H1 (cell line): ENCODE data around the gene BSDC1. TPM values are rescaled to one million over a fixed set of nuclear protein-coding genes. Genes with fewer than 3 reads are reported as not detected.

Experiments used
- CTCF ChIA-PET: fragments of 300-600 bp; sonication (Branson Sonifier 250); formaldehyde crosslinking; loops from one replicate; lab custom pipeline; 2021; ENCODE audit not compliant: partially characterized antibody; lab: Charles Lee
- POLR2A ChIA-PET: fragments of 300-600 bp; sonication (Branson Sonifier 250); formaldehyde crosslinking; loops from one replicate; lab custom pipeline; 2021; ENCODE audit warnings: inconsistent platforms; ENCODE audit not compliant: partially characterized antibody; lab: Charles Lee
- DNase-seq, 2 experiments: peaks; one replicate each; pipeline versions ENCODE4 v3.0.0 to v3.0.0-alpha.2; 2010 to 2022; ENCODE audit warnings: low spot score in 2 of 2, low read depth in 1 of 2, mixed read lengths in 1 of 2
- FAIRE-seq: peaks from 2 replicates; lab custom pipeline; 2011; peaks lifted over from hg19 to GRCh38; lab: Jason Lieb, UNC
- H2AFZ ChIP-seq: 2 replicates; pipeline ENCODE4 v1.8.1; 2012; ENCODE audit warnings: low read length, inconsistent platforms
- H2AK5ac ChIP-seq: 2 replicates; pipeline ENCODE4 v1.6.1; 2013; ENCODE audit warnings: low read depth, low read length
- H2BK120ac ChIP-seq: replicated peaks from 2 replicates; pipeline ENCODE3; 2013; ENCODE audit warnings: low read depth, low read length, inconsistent platforms
- H2BK12ac ChIP-seq: 2 replicates; pipeline ENCODE4 v1.6.1; 2013; ENCODE audit warnings: low read depth, low read length
- H2BK15ac ChIP-seq: 2 replicates; pipeline ENCODE4 v1.6.1; 2013; ENCODE audit warnings: low read length
- H2BK20ac ChIP-seq: 2 replicates; pipeline ENCODE4 v1.6.1; 2013; ENCODE audit warnings: low read length
- H2BK5ac ChIP-seq: 2 replicates; pipeline ENCODE4 v1.6.1; 2013; ENCODE audit warnings: low read depth, low read length
- H3K14ac ChIP-seq: 2 replicates; pipeline ENCODE4 v1.6.1; 2013; ENCODE audit warnings: inconsistent platforms; ENCODE audit not compliant: insufficient read length
- H3K18ac ChIP-seq: 2 replicates; pipeline ENCODE4 v1.6.1; 2013; ENCODE audit warnings: low read length; ENCODE audit errors: extremely low read depth
- H3K23ac ChIP-seq: 2 replicates; pipeline ENCODE4 v1.6.1; 2013; ENCODE audit warnings: inconsistent platforms; ENCODE audit not compliant: insufficient read length
- H3K23me2 ChIP-seq: 2 replicates; pipeline ENCODE4 v1.6.1; 2013; ENCODE audit warnings: low read depth, low read length
- H3K27ac ChIP-seq: 2 replicates; pipeline ENCODE4 v1.6.1; 2011; ENCODE audit warnings: low read depth, low read length, inconsistent platforms
- H3K27me3 ChIP-seq, 4 experiments: replicated peaks in 1 of 4; 1 replicate in 1 of 4; 2 replicates in 3 of 4; pipeline versions ENCODE4 v1.6.1 to v1.8.1; 2011 to 2013; ENCODE audit warnings: low read length in 3 of 4, mild to moderate bottlenecking in 3 of 4, inconsistent platforms in 2 of 4, mixed read lengths in 2 of 4, moderate library complexity in 1 of 4; ENCODE audit not compliant: control insufficient read depth in 3 of 4, insufficient read depth in 3 of 4; ENCODE audit errors: extremely low read depth in 1 of 4
- H3K36me3 ChIP-seq, 4 experiments: 2 replicates each; pipeline versions ENCODE4 v1.6.1 to v1.8.1; 2011 to 2013; ENCODE audit warnings: mild to moderate bottlenecking in 4 of 4, low read length in 3 of 4, moderate library complexity in 2 of 4, control low read depth in 1 of 4, inconsistent platforms in 1 of 4; ENCODE audit not compliant: insufficient read depth in 4 of 4, control insufficient read depth in 2 of 4
- H3K4ac ChIP-seq: replicated peaks from 2 replicates; pipeline ENCODE3; 2013; ENCODE audit warnings: low read length, low read depth, mixed read lengths, inconsistent platforms; ENCODE audit not compliant: insufficient read length
- H3K4me1 ChIP-seq, 4 experiments: replicated peaks in 1 of 4; 1 replicate in 1 of 4; 2 replicates in 3 of 4; pipeline versions ENCODE4 v1.6.1 to v1.8.1; 2011 to 2013; ENCODE audit warnings: low read length in 3 of 4, inconsistent platforms in 2 of 4, mixed read lengths in 1 of 4; ENCODE audit not compliant: insufficient read depth in 4 of 4, control insufficient read depth in 3 of 4
- H3K4me2 ChIP-seq, 2 experiments: 2 replicates each; pipeline versions ENCODE4 v1.6.1 to v1.8.1; 2011 to 2013; ENCODE audit warnings: low read depth in 2 of 2, low read length in 2 of 2, control low read depth in 1 of 2, inconsistent platforms in 1 of 2, mild to moderate bottlenecking in 1 of 2; ENCODE audit not compliant: insufficient read depth in 1 of 2
- H3K4me3 ChIP-seq, 4 experiments: fragments of 200-600, 300-600 bp in 1 of 4; sonication (generic), shearing (Covaris generic), sonication (Bioruptor Twin) in 1 of 4; 2 replicates each; pipeline versions ENCODE4 v1.5.1 to v1.8.1; 2011 to 2016; ENCODE audit warnings: low read length in 4 of 4, low read depth in 3 of 4, control low read depth in 2 of 4, inconsistent platforms in 2 of 4, mild to moderate bottlenecking in 2 of 4, mixed read lengths in 1 of 4, moderate library complexity in 1 of 4; ENCODE audit not compliant: insufficient read depth in 2 of 4; ENCODE audit errors: extremely low read depth in 1 of 4
- H3K56ac ChIP-seq: replicated peaks from 2 replicates; pipeline ENCODE3; 2013; ENCODE audit warnings: low read depth, mild to moderate bottlenecking, mixed read lengths, low read length, inconsistent platforms; ENCODE audit not compliant: insufficient read length
- H3K79me1 ChIP-seq: 2 replicates; pipeline ENCODE4 v1.6.1; 2013; ENCODE audit warnings: low read depth, low read length, control low read depth
- H3K79me2 ChIP-seq, 2 experiments: 2 replicates each; pipeline versions ENCODE4 v1.6.1 to v1.8.1; 2012 to 2013; ENCODE audit warnings: low read length in 2 of 2, mild to moderate bottlenecking in 2 of 2, inconsistent platforms in 1 of 2; ENCODE audit not compliant: insufficient read depth in 2 of 2, control insufficient read depth in 1 of 2
- H3K9ac ChIP-seq, 4 experiments: replicated peaks in 1 of 4; 1 replicate in 1 of 4; 2 replicates in 3 of 4; pipeline versions ENCODE4 v1.6.1 to v1.8.1; 2011 to 2013; ENCODE audit warnings: low read depth in 3 of 4, low read length in 3 of 4, control low read depth in 2 of 4, mild to moderate bottlenecking in 2 of 4, moderate library complexity in 2 of 4, inconsistent platforms in 1 of 4; ENCODE audit errors: extremely low read depth in 1 of 4
- H3K9me3 ChIP-seq, 2 experiments: 2 replicates each; pipeline versions ENCODE4 v1.6.1 to v1.8.1; 2012 to 2013; ENCODE audit warnings: mild to moderate bottlenecking in 2 of 2, moderate library complexity in 2 of 2, control low read depth in 1 of 2, inconsistent platforms in 1 of 2, low read depth in 1 of 2, low read length in 1 of 2, mixed read lengths in 1 of 2; ENCODE audit not compliant: insufficient read depth in 2 of 2
- H4K20me1 ChIP-seq, 2 experiments: replicated peaks in 1 of 2; 2 replicates each; pipeline versions ENCODE3 to v1.8.1; 2011 to 2013; ENCODE audit warnings: inconsistent platforms in 2 of 2, low read length in 2 of 2, mild to moderate bottlenecking in 1 of 2; ENCODE audit not compliant: insufficient read depth in 2 of 2, control insufficient read depth in 1 of 2
- H4K5ac ChIP-seq: 2 replicates; pipeline ENCODE4 v1.6.1; 2013; ENCODE audit warnings: low read length, low read depth, mixed read lengths, inconsistent platforms; ENCODE audit not compliant: insufficient read length
- H4K8ac ChIP-seq: 2 replicates; pipeline ENCODE4 v1.8.0; 2013; ENCODE audit warnings: mild to moderate bottlenecking, moderate library complexity, low read length, inconsistent platforms; ENCODE audit not compliant: insufficient read depth; ENCODE audit errors: extremely low read depth
- H4K91ac ChIP-seq: replicated peaks from 2 replicates; pipeline ENCODE3; 2013; ENCODE audit warnings: low read length, mixed read lengths, inconsistent platforms; ENCODE audit not compliant: insufficient read length
- CREB1 ChIP-seq: IDR thresholded peaks from 2 replicates; pipeline ENCODE4 v1.6.1; 2012; ENCODE audit warnings: inconsistent platforms
- WGBS, 2 experiments: shearing (Covaris generic) in 1 of 2; methylation state at CpG; one replicate each; pipeline versions ENCODE4 v1.1.6 to v1.1.7; 2013 to 2015; ENCODE audit warnings: low lambda C conversion rate in 2 of 2, mixed read lengths in 2 of 2, inconsistent platforms in 1 of 2, low coverage in 1 of 2, missing lambda C conversion rate in 1 of 2; ENCODE audit not compliant: insufficient replicate concordance in 2 of 2, insufficient coverage in 1 of 2, insufficient read length in 1 of 2; ENCODE audit errors: extremely low coverage in 1 of 2, missing lambda C conversion rate in 1 of 2; 5-methylcytosine and 5-hydroxymethylcytosine counted together
- polyA plus RNA-seq, 7 experiments: library from polyadenylated mRNA; depleted of rRNA in 3 of 7; stranded (reverse) in 5 of 7; unstranded in 2 of 7; fragments of >200 nt in 5 of 7; fragments of 200-250 nt in 2 of 7; gene quantifications; 1 replicate in 5 of 7; 2 replicates in 1 of 7; 4 replicates in 1 of 7; pipeline versions ENCODE4 v1.2.1 to v1.2.3, GENCODE V29; 2011 to 2013; ENCODE audit warnings: missing spikeins in 2 of 7, mixed read lengths in 2 of 7
- total RNA-seq: library from RNA; stranded (reverse); fragmentation: NEBNext Ultra II Directional; extraction: Animal tissue kit (Norgen Biotek cat#: 25700); gene quantifications from 2 replicates; pipeline ENCODE4 v1.2.1, GENCODE V29; 2021

BSDC1 gene
- total and polyA plus RNA-seq, 2 of the 8 experiments (the other 6 are each of a cell fraction or from before 2014, with no cell fraction given) = 24.8 to 40.7 TPM

GRCh38 chr1:32316903-32317277 is 77.4 kb downstream of the BSDC1 start:
- peaks cover 3% of the 10 kb centered on the region; the same call in 1 of the 2 replicates for H3K79me1 ChIP-seq
- no peak overlapping the region for H3K4me2 ChIP-seq
- WGBS, 2 experiments = 90% methylated on average over 3 of the region's 3 CpGs; no CpG with 5 or more reads in 1 of the 2 experiments
- no peaks in the 10 kb centered on the region for H3K27me3 ChIP-seq
- peaks cover 0 to 5% of the 10 kb centered on the region in 2 experiments for H4K20me1 ChIP-seq
- no peak overlapping the region for H3K27ac ChIP-seq
- FAIRE-seq (no peak), DNase-seq (no peak)
- no peak overlapping the region for H4K91ac ChIP-seq
- H3K23me2 ChIP-seq = no peaks in the 10 kb centered on the region
- no peak overlapping the region for H3K18ac ChIP-seq
- H4K5ac ChIP-seq = no peak overlapping the region
- H2BK15ac ChIP-seq = no peak overlapping the region
- no peak overlapping the region for H3K23ac ChIP-seq
- H2BK20ac ChIP-seq = no peak overlapping the region
- H2AK5ac ChIP-seq = no peak overlapping the region
- peaks cover 0 to 20% (median 10%) of the 10 kb centered on the region in 4 experiments; a peak in 4 of 8 replicates for H3K36me3 ChIP-seq
- no peak overlapping the region for H3K4me3 ChIP-seq
- H4K8ac ChIP-seq = no peak overlapping the region
- no peak overlapping the region for H2BK12ac ChIP-seq
- no peak overlapping the region for H3K56ac ChIP-seq
- no peaks in the 10 kb centered on the region for H3K9me3 ChIP-seq
- H3K79me2 ChIP-seq = peaks cover 0 to 9% of the 10 kb centered on the region in 2 experiments; a peak in 2 of 4 replicates
- H2BK5ac ChIP-seq = no peak overlapping the region
- H3K14ac ChIP-seq = no peak overlapping the region
- no peak overlapping the region for H3K9ac ChIP-seq
- H2BK120ac ChIP-seq = no peak overlapping the region
- ChIA-PET POLR2A (interaction anchor here (0.6 to 3.5 kb wide), 13 partner anchors 14 to 180 kb away, joined by 3 to 14 read pairs (median 4); partner anchors contain the start of genes MARCKSL1 and TXLNA), CTCF (interaction anchor here (0.7 to 6.7 kb wide), 24 partner anchors 10 to 789 kb away, joined by 3 to 57 read pairs (median 4); partner anchors contain the start of genes FAM167B and LCK)
- H3K4ac ChIP-seq = no peak overlapping the region
- H2AFZ ChIP-seq = no peak overlapping the region
- no peaks in the 10 kb centered on the region for H3K4me1 ChIP-seq
- no peak for TF ChIP-seq CREB1
